PFSK-1 (cell line): ENCODE data around the gene ETFA.

Experiments used
- FOXP2 ChIP-seq: optimal IDR thresholded peaks from 2 replicates; pipeline ENCODE3; 2011; ENCODE audit warnings: borderline replicate concordance, control low read depth, inconsistent platforms; ENCODE audit not compliant: insufficient read depth; ENCODE audit errors: extremely low read length, extremely low read depth
- POLR2AphosphoS5 ChIP-seq: IDR thresholded peaks from 2 replicates; pipeline ENCODE4 v1.6.1; 2012; ENCODE audit warnings: low read depth, mild to moderate bottlenecking, control low read depth, low read length, moderate library complexity
- REST ChIP-seq, 2 experiments: IDR thresholded peaks; 2 replicates each; pipeline versions ENCODE4 v1.6.1 to v1.8.0; 2011 to 2012; ENCODE audit warnings: low read depth in 2 of 2, low read length in 2 of 2, control low read depth in 1 of 2, inconsistent platforms in 1 of 2, mild to moderate bottlenecking in 1 of 2, moderate library complexity in 1 of 2; ENCODE audit not compliant: insufficient read depth in 1 of 2
- SIN3A ChIP-seq: IDR thresholded peaks from 2 replicates; pipeline ENCODE4 v1.6.1; 2012; ENCODE audit warnings: mild to moderate bottlenecking, low read length, moderate library complexity, borderline replicate concordance; ENCODE audit not compliant: insufficient read depth
- TAF1 ChIP-seq: IDR thresholded peaks from 2 replicates; pipeline ENCODE4 v1.6.1; 2012; ENCODE audit warnings: low read length, control low read depth, borderline replicate concordance; ENCODE audit not compliant: insufficient read depth

GRCh38 chr15:76178296-76179000 is 132.8 kb downstream of the ETFA start:
- no peak for TF ChIP-seq POLR2AphosphoS5
- TF ChIP-seq TAF1, result no peak
- no peak for TF ChIP-seq REST (IDR thresholded peaks at IDR 0.05; ENCODE audit: insufficient read depth in 1 of 2, low read depth in 2 of 2, low read length in 2 of 2)
- no peak for TF ChIP-seq FOXP2
- TF ChIP-seq SIN3A, result no peak
